Effector memory CD8-positive, alpha-beta T cell (primary cell): ENCODE measurements around the gene TNNI3.

ENCODE experiments used
- ATAC-seq: fragments of 150-1000 bp; cut with Tn5 transposase; replicated peaks from 2 replicates; pipeline ENCODE4 v1.10.0; 2021; ENCODE audit warnings: mild to moderate bottlenecking, moderate library complexity
- DNase-seq, 3 experiments: peaks; one replicate each; pipeline ENCODE4 v3.0.0; 2021
- H3K27ac Mint-ChIP-seq, 2 donors: one replicate each; pipeline ENCODE4 v1.8.0; 2022; ENCODE audit warnings: mild to moderate bottlenecking in 2 of 2, mixed read lengths in 2 of 2, moderate library complexity in 2 of 2
- H3K27me3 Mint-ChIP-seq, 2 donors: one replicate each; pipeline ENCODE4 v1.8.0; 2022; ENCODE audit warnings: mixed read lengths in 2 of 2
- H3K36me3 Mint-ChIP-seq: one replicate; pipeline ENCODE4 v1.8.0; 2022; ENCODE audit warnings: mild to moderate bottlenecking, moderate library complexity, mixed read lengths; ENCODE audit not compliant: insufficient read depth
- H3K4me1 Mint-ChIP-seq, 2 donors: one replicate each; pipeline ENCODE4 v1.8.0; 2022; ENCODE audit warnings: low read depth in 2 of 2, mixed read lengths in 2 of 2
- H3K4me3 Mint-ChIP-seq, 2 donors: one replicate each; pipeline ENCODE4 v1.8.0; 2022; ENCODE audit warnings: mild to moderate bottlenecking in 2 of 2, mixed read lengths in 2 of 2, moderate library complexity in 2 of 2
- H3K9me3 Mint-ChIP-seq, 2 donors: one replicate each; pipeline ENCODE4 v1.8.0; 2022; ENCODE audit warnings: mixed read lengths in 2 of 2

Gene TNNI3

GRCh38 chr19:55149078-55150003, 8.2 kb downstream of the TNNI3 start, which contains the start of gene TNNT1:
Gene TNNT1 (minus strand): TSS chr19:55149206. CDS start chr19:55147157, 2,049 bp downstream.
- no peak for ATAC-seq
- H3K27me3 Mint-ChIP-seq: peaks cover 44 to 62% of the 10 kb centered on the region in 2 donors
- no peak within 1 kb of the TSS for H3K4me3 Mint-ChIP-seq
- peaks cover 19 to 24% of the 10 kb centered on the region in 2 donors for H3K4me1 Mint-ChIP-seq
- peaks cover 5 to 11% of the 10 kb centered on the region in 2 donors for H3K9me3 Mint-ChIP-seq
- H3K27ac Mint-ChIP-seq: no peak within 1 kb of the TSS
- no peak for DNase-seq
- peaks cover under 1% of the 10 kb centered on the region for H3K36me3 Mint-ChIP-seq

GRCh38 chr19:55147545-55148251, 9.8 kb downstream of the TNNI3 start:
- H3K27ac Mint-ChIP-seq: no peak overlapping the region
- H3K4me1 Mint-ChIP-seq: peaks cover 12 to 16% of the 10 kb centered on the region in 2 donors
- peaks cover 2% of the 10 kb centered on the region for H3K36me3 Mint-ChIP-seq
- peaks cover 56 to 76% of the 10 kb centered on the region in 2 donors for H3K27me3 Mint-ChIP-seq
- no peak overlapping the region for H3K4me3 Mint-ChIP-seq
- DNase-seq (no peak), ATAC-seq (no peak)
- H3K9me3 Mint-ChIP-seq: peaks cover 5 to 11% of the 10 kb centered on the region in 2 donors

GRCh38 chr19:55146705-55147273, 10.7 kb downstream of the TNNI3 start:
- DNase-seq (no peak), ATAC-seq (no peak)
- Mint-ChIP-seq H3K4me3 (no peak overlapping the region), H3K27me3 (peaks cover 56 to 80% of the 10 kb centered on the region in 2 donors), H3K4me1 (peaks cover 8 to 11% of the 10 kb centered on the region in 2 donors), H3K9me3 (peaks cover under 1 to 5% of the 10 kb centered on the region in 2 donors), H3K27ac (no peak overlapping the region), H3K36me3 (peaks cover 2% of the 10 kb centered on the region)

- Mint-ChIP-seq H3K4me3 (peak overlapping the region in 1 of 2 donors; percentile 18), H3K27ac (no peak overlapping the region), H3K36me3 (peaks cover 2% of the 10 kb centered on the region), H3K4me1 (peaks cover 6 to 10% of the 10 kb centered on the region in 2 donors), H3K27me3 (peaks cover 58 to 86% of the 10 kb centered on the region in 2 donors), H3K9me3 (no peaks in the 10 kb centered on the region)
- DNase-seq (no peak), ATAC-seq (no peak)
Measured at GRCh38 chr19:55146078-55146704, 11.3 kb downstream of the TNNI3 start.

GRCh38 chr19:55145232-55145631, 12.3 kb downstream of the TNNI3 start:
- Mint-ChIP-seq H3K27ac (no peak overlapping the region), H3K27me3 (peaks cover 64 to 95% of the 10 kb centered on the region in 2 donors), H3K4me1 (peaks cover 8 to 10% of the 10 kb centered on the region in 2 donors), H3K9me3 (no peaks in the 10 kb centered on the region), H3K4me3 (no peak overlapping the region), H3K36me3 (peaks cover 2% of the 10 kb centered on the region)
- DNase-seq (no peak), ATAC-seq (no peak)

- DNase-seq (no peak), ATAC-seq (no peak)
- Mint-ChIP-seq H3K4me3 (no peak overlapping the region), H3K9me3 (no peaks in the 10 kb centered on the region), H3K36me3 (peaks cover 2% of the 10 kb centered on the region), H3K4me1 (peaks cover 6 to 10% of the 10 kb centered on the region in 2 donors), H3K27me3 (peaks cover 49 to 90% of the 10 kb centered on the region in 2 donors), H3K27ac (no peak overlapping the region)
Measured at GRCh38 chr19:55141696-55142095, 15.8 kb downstream of the TNNI3 start.

- no peak for ATAC-seq
- peak overlapping the region in 1 of 2 donors; percentile 51 for H3K27ac Mint-ChIP-seq
Measured at GRCh38 chr19:55137915-55138314, 19.6 kb downstream of the TNNI3 start.

GRCh38 chr19:55136399-55137102, 21.0 kb downstream of the TNNI3 start:
- Mint-ChIP-seq H3K27me3 (peaks cover 37 to 72% of the 10 kb centered on the region in 2 donors), H3K4me1 (peaks cover 0 to 2% of the 10 kb centered on the region in 2 donors), H3K9me3 (no peaks in the 10 kb centered on the region), H3K36me3 (peaks cover 3% of the 10 kb centered on the region), H3K27ac (no peak overlapping the region), H3K4me3 (no peak overlapping the region)
- DNase-seq (no peak), ATAC-seq (no peak)

More at GRCh38 chr19:55137915-55138314, 19.6 kb downstream of the TNNI3 start:
- no peak for DNase-seq
- H3K9me3 Mint-ChIP-seq: no peaks in the 10 kb centered on the region
- peaks cover 31 to 72% of the 10 kb centered on the region in 2 donors for H3K27me3 Mint-ChIP-seq
- peaks cover 3% of the 10 kb centered on the region for H3K36me3 Mint-ChIP-seq
- H3K4me1 Mint-ChIP-seq: peaks cover 0 to 2% of the 10 kb centered on the region in 2 donors
- no peak overlapping the region for H3K4me3 Mint-ChIP-seq

GRCh38 chr19:55134736-55135135, 22.8 kb downstream of the TNNI3 start:
- Mint-ChIP-seq H3K27me3 (peaks cover 43 to 77% of the 10 kb centered on the region in 2 donors), H3K9me3 (no peaks in the 10 kb centered on the region), H3K36me3 (peaks cover 3% of the 10 kb centered on the region), H3K27ac (no peak overlapping the region), H3K4me1 (no peaks in the 10 kb centered on the region), H3K4me3 (no peak overlapping the region)
- ATAC-seq (no peak), DNase-seq (no peak)

GRCh38 chr19:55133639-55134444, 23.7 kb downstream of the TNNI3 start:
- no peaks in the 10 kb centered on the region for H3K4me1 Mint-ChIP-seq
- DNase-seq (no peak), ATAC-seq (no peak)
- no peaks in the 10 kb centered on the region for H3K9me3 Mint-ChIP-seq
- H3K36me3 Mint-ChIP-seq: peaks cover 3% of the 10 kb centered on the region
- H3K27me3 Mint-ChIP-seq: peaks cover 52 to 77% of the 10 kb centered on the region in 2 donors
- H3K27ac Mint-ChIP-seq: no peak overlapping the region
- H3K4me3 Mint-ChIP-seq: no peak overlapping the region

GRCh38 chr19:55132453-55133129, 24.9 kb downstream of the TNNI3 start:
- ATAC-seq (no peak), DNase-seq (no peak)
- Mint-ChIP-seq H3K4me3 (no peak overlapping the region), H3K9me3 (no peaks in the 10 kb centered on the region), H3K36me3 (peaks cover 3% of the 10 kb centered on the region), H3K27me3 (peaks cover 54 to 77% of the 10 kb centered on the region in 2 donors), H3K4me1 (no peaks in the 10 kb centered on the region), H3K27ac (no peak overlapping the region)
